ENCODE data around the gene LIX1L. TPM values are rescaled to one million over a fixed set of nuclear protein-coding genes. Genes with fewer than 3 reads are reported as not detected.

LIX1L gene
- total RNA-seq, 1 experiment from 2014 or later: 0.82 TPM

DNA sequence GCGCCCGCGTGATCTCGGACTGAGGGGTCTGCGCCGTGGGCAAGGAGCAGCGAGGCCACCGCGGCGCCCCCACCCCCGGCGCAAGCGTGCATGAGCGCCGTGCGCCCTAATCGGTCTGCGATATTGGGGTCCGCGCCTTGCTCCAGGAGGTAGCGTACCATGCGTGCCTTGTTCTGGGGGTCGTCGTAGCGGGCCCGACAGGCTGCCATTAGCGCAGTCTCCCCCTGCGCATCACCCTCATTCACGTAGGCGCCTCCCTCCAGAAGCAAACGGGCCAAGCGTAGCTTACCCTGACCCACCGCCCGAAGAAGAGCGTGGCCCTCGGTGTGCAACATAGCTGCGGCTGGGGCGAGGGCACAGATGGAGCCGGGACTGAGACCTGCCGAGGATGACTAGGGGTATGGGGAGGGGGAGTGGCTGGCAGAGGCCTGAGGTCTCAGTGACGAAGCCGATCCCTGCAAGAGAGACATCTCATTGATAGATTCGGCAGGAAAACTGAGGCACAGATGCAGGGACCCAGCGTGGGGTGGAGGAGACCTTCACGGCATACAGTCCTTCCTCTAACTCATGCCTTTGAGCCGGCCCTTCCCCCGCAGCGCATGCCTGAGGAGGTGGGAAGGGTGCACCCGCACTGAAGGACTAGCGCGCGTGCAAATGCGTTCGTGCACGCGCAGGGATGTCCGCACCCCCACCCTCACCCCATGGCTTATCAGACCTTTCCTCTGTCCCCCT, 3.8 kb upstream of the LIX1L start:
- Mint-ChIP-seq H3K4me3 (ENCODE audit: unreplicated experiment) (peak overlapping the region; percentile 68), H3K4me1 (ENCODE audit: low read depth, unreplicated experiment) (peaks cover 29% of the 10 kb centered on the region), H3K27ac (ENCODE audit: unreplicated experiment) (no peak overlapping the region), H3K36me3 (ENCODE audit: insufficient read depth, unreplicated experiment) (no peaks in the 10 kb centered on the region), H3K27me3 (ENCODE audit: insufficient read depth, unreplicated experiment) (peaks cover 15% of the 10 kb centered on the region), H3K9me3 (ENCODE audit: unreplicated experiment) (no peaks in the 10 kb centered on the region)
- intact Hi-C loops (cut with micrococcal nuclease; ENCODE audit: unreplicated experiment): loop anchor here (2.0 to 5.0 kb wide), 4 partner anchors 35 to 76 kb away; partner anchors contain the start of gene RBM8A
- POLR2A ChIA-PET: no interaction called here
- Histone ChIP-seq H3K4me1 (peaks cover 26% of the 10 kb centered on the region), H3K4me3 (ENCODE audit: low read depth, low read length) (peak overlapping the region; percentile 40), H3K9me3 (no peaks in the 10 kb centered on the region), H3K27me3 (replicated peaks; ENCODE audit: control insufficient read depth, insufficient read depth, low read length) (no peaks in the 10 kb centered on the region; the same call in 1 of the 2 replicates), H3K36me3 (ENCODE audit: control insufficient read depth, insufficient read depth, low read length) (no peaks in the 10 kb centered on the region)
- CTCF ChIA-PET: no interaction called here
- BruUV-seq (replicated peaks): no TSS peak
- no peak for DNase-seq
- TF ChIP-seq, protein P1, sequence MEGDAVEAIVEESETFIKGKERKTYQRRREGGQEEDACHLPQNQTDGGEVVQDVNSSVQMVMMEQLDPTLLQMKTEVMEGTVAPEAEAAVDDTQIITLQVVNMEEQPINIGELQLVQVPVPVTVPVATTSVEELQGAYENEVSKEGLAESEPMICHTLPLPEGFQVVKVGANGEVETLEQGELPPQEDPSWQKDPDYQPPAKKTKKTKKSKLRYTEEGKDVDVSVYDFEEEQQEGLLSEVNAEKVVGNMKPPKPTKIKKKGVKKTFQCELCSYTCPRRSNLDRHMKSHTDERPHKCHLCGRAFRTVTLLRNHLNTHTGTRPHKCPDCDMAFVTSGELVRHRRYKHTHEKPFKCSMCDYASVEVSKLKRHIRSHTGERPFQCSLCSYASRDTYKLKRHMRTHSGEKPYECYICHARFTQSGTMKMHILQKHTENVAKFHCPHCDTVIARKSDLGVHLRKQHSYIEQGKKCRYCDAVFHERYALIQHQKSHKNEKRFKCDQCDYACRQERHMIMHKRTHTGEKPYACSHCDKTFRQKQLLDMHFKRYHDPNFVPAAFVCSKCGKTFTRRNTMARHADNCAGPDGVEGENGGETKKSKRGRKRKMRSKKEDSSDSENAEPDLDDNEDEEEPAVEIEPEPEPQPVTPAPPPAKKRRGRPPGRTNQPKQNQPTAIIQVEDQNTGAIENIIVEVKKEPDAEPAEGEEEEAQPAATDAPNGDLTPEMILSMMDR (IDR thresholded peaks at IDR 0.05; ENCODE audit: insufficient read depth in 1 of 2, low read depth in 1 of 2, low read length in 1 of 2, severe bottlenecking in 1 of 2, unreplicated experiment in 1 of 2): no peak

- intact Hi-C loops (cut with micrococcal nuclease; ENCODE audit: unreplicated experiment): loop anchor here (2.0 to 5.0 kb wide), 3 partner anchors 51 to 76 kb away; no protein-coding TSS in a partner anchor
Measured at GRCh38 chr1:145961109-145961424, 3.2 kb upstream of the LIX1L start.

DNA sequence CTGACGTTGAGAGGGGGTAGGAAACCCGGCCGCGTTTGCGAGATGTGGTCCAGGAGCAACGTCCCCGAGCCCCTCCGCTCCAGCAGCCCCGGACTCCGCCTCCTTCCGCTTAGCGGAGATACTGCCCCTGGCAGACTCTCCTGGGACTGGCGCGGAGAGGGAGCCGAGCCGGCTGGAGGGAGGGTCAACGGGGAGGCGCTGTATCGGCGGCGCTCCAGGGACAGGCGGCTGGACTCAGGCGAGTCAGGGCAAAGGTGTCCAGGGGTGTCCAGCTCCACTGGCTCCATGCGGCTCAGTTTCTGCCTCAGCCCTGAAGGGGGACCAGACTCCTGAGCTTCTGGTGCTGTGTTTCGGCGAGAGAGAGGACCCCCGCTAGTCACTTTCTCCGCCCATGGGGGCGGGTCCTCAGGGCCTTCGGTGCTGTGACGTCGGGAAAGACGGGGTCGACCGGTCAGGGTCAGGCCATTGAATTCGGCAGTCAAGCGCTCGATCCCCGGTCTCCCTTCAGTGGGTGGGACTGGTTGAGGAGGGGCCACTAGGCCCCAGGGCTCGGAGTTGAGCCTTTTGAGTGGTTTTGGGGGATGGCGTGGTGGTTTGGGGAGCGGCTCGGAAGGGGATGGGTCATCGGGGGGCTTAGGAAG, 2.8 kb upstream of the LIX1L start:
- Histone ChIP-seq H3K4me3 (ENCODE audit: low read depth, low read length) (peak overlapping the region; percentile 40), H3K27me3 (replicated peaks; ENCODE audit: control insufficient read depth, insufficient read depth, low read length) (no peaks in the 10 kb centered on the region; the same call in 1 of the 2 replicates), H3K9me3 (no peaks in the 10 kb centered on the region), H3K36me3 (ENCODE audit: control insufficient read depth, insufficient read depth, low read length) (no peaks in the 10 kb centered on the region), H3K4me1 (peaks cover 26% of the 10 kb centered on the region)
- no peaks in the 10 kb centered on the region for H3K36me3 Mint-ChIP-seq (ENCODE audit: insufficient read depth, unreplicated experiment)
- no TSS peak for BruUV-seq (replicated peaks)
- intact Hi-C loops (cut with micrococcal nuclease; ENCODE audit: unreplicated experiment): loop anchor here (2.0 to 5.0 kb wide), 3 partner anchors 52 to 77 kb away; no protein-coding TSS in a partner anchor
- H3K4me3 Mint-ChIP-seq (ENCODE audit: unreplicated experiment): peak overlapping the region; percentile 68
- no peaks in the 10 kb centered on the region for H3K9me3 Mint-ChIP-seq (ENCODE audit: unreplicated experiment)
- no peak overlapping the region for H3K27ac Mint-ChIP-seq (ENCODE audit: unreplicated experiment)
- ChIA-PET POLR2A (no interaction called here), CTCF (interaction anchor here (0.8 kb wide), 1 partner anchor 41 kb away, joined by 3 read pairs; no protein-coding TSS in a partner anchor)
- H3K27me3 Mint-ChIP-seq (ENCODE audit: insufficient read depth, unreplicated experiment): peaks cover 15% of the 10 kb centered on the region
- TF ChIP-seq, protein P1 (IDR thresholded peaks at IDR 0.05; ENCODE audit: insufficient read depth in 1 of 2, low read depth in 1 of 2, low read length in 1 of 2, severe bottlenecking in 1 of 2, unreplicated experiment in 1 of 2): peak in 1 of 2 experiments; percentile 2
- peaks cover 29% of the 10 kb centered on the region for H3K4me1 Mint-ChIP-seq (ENCODE audit: low read depth, unreplicated experiment)
- peak; percentile 45 to 46 for DNase-seq

More at GRCh38 chr1:145961109-145961424, 3.2 kb upstream of the LIX1L start:
- H3K27ac Mint-ChIP-seq (ENCODE audit: unreplicated experiment): no peak overlapping the region
- no peaks in the 10 kb centered on the region for H3K36me3 Mint-ChIP-seq (ENCODE audit: insufficient read depth, unreplicated experiment)
- BruUV-seq (replicated peaks): no TSS peak
- Histone ChIP-seq H3K9me3 (no peaks in the 10 kb centered on the region), H3K4me1 (peaks cover 26% of the 10 kb centered on the region), H3K27me3 (replicated peaks; ENCODE audit: control insufficient read depth, insufficient read depth, low read length) (no peaks in the 10 kb centered on the region; the same call in 1 of the 2 replicates), H3K36me3 (ENCODE audit: control insufficient read depth, insufficient read depth, low read length) (no peaks in the 10 kb centered on the region), H3K4me3 (ENCODE audit: low read depth, low read length) (peak overlapping the region; percentile 40)
- H3K27me3 Mint-ChIP-seq (ENCODE audit: insufficient read depth, unreplicated experiment): peaks cover 15% of the 10 kb centered on the region
- ChIA-PET POLR2A (no interaction called here), CTCF (no interaction called here)
- TF ChIP-seq, protein P1 (IDR thresholded peaks at IDR 0.05; ENCODE audit: insufficient read depth in 1 of 2, low read depth in 1 of 2, low read length in 1 of 2, severe bottlenecking in 1 of 2, unreplicated experiment in 1 of 2): no peak
- peak overlapping the region; percentile 68 for H3K4me3 Mint-ChIP-seq (ENCODE audit: unreplicated experiment)
- H3K9me3 Mint-ChIP-seq (ENCODE audit: unreplicated experiment): no peaks in the 10 kb centered on the region
- H3K4me1 Mint-ChIP-seq (ENCODE audit: low read depth, unreplicated experiment): peaks cover 29% of the 10 kb centered on the region
- no peak for DNase-seq

Data from Caco-2 (cell line).